Peyer's patch (tissue), 4 donors: Measurements from ENCODE around the gene MRPS11. TPM values are rescaled to one million over a fixed set of nuclear protein-coding genes. Genes with fewer than 3 reads are reported as not detected.
"Not testable (repeated sequence)": the region's sequence is repeated elsewhere in the genome, so short reads cannot be mapped to it uniquely, and the experiment has no call there.

ENCODE experiments used
- DNase-seq, 3 donors: peaks; one replicate each; pipeline ENCODE4 v3.0.0-alpha.2; 2017 to 2019
- H3K27ac ChIP-seq, 4 donors: fragments of 200-600 bp; sonication (generic); one replicate each; pipeline ENCODE4 v1.5.1; 2016 to 2019
- H3K27me3 ChIP-seq, 2 donors: fragments of 200-600 bp; sonication (generic); one replicate each; pipeline ENCODE4 v1.5.1; 2019
- H3K36me3 ChIP-seq, 3 donors: fragments of 200-600 bp; sonication (generic); one replicate each; pipeline ENCODE4 v1.5.1; 2016 to 2019
- H3K4me1 ChIP-seq, 4 donors: fragments of 200-600 bp; sonication (generic); one replicate each; pipeline ENCODE4 v1.5.1; 2016 to 2019
- H3K4me3 ChIP-seq, 4 donors: fragments of 200-600 bp; sonication (generic); 1 replicate in 3 of 4; 2 replicates in 1 of 4; pipeline ENCODE4 v1.5.1; 2016 to 2019; ENCODE audit warnings: mild to moderate bottlenecking in 1 of 4
- H3K9me3 ChIP-seq, 4 donors: fragments of 200-600 bp; sonication (generic); one replicate each; pipeline ENCODE4 v1.5.1; 2016 to 2019; ENCODE audit warnings: mild to moderate bottlenecking in 1 of 4
- CTCF ChIP-seq, 6 experiments: fragments of 450-650 bp in 4 of 6; fragments of 200-600 bp in 2 of 6; sonication (generic) in 1 of 6; IDR thresholded peaks; one replicate each; pipeline ENCODE4 v1.5.1; 2017 to 2019; ENCODE audit warnings: antibody characterized with exemption in 6 of 6, mild to moderate bottlenecking in 3 of 6, moderate library complexity in 1 of 6
- POLR2A ChIP-seq, 2 donors: fragments of 450-650 bp; IDR thresholded peaks; one replicate each; pipeline ENCODE4 v1.5.1; 2017; ENCODE audit warnings: antibody characterized with exemption in 2 of 2, mild to moderate bottlenecking in 2 of 2, moderate library complexity in 2 of 2
- total RNA-seq, 4 donors: library from RNA; depleted of rRNA; stranded (reverse); fragments of >200 nt; gene quantifications; one replicate each; pipeline ENCODE4 v1.1.0, GENCODE V29; 2016

MRPS11 gene
- total RNA-seq, 4 donors from 2014 or later, result 20.7 to 42.9 (median 35.3) TPM

GRCh38 chr15:88470625-88471372 is 3.3 kb downstream of the MRPS11 start:
- no peak overlapping the region for H3K27ac ChIP-seq
- DNase-seq, result no peak
- no peak overlapping the region for H3K4me3 ChIP-seq
- H3K36me3 ChIP-seq, result peaks cover 0 to 30% (median 0%) of the 10 kb centered on the region in 3 donors
- H3K9me3 ChIP-seq, result no peaks in the 10 kb centered on the region
- H3K4me1 ChIP-seq, result peaks cover 0 to 15% (median 2%) of the 10 kb centered on the region in 4 donors
- H3K27me3 ChIP-seq, result no peaks in the 10 kb centered on the region
- TF ChIP-seq POLR2A (IDR thresholded peaks at IDR 0.05) (no peak), CTCF (IDR thresholded peaks at IDR 0.05) (peak in 2 of 6 experiments; percentile 4 to 12)

- Histone ChIP-seq H3K9me3 (no peaks in the 10 kb centered on the region), H3K27me3 (no peaks in the 10 kb centered on the region), H3K27ac (no peak overlapping the region), H3K4me3 (no peak overlapping the region), H3K36me3 (peaks cover 0 to 43% (median 0%) of the 10 kb centered on the region in 3 donors), H3K4me1 (peaks cover 0 to 6% (median 0%) of the 10 kb centered on the region in 4 donors)
- no peak for DNase-seq
- TF ChIP-seq POLR2A (IDR thresholded peaks at IDR 0.05), result no peak
- TF ChIP-seq CTCF (IDR thresholded peaks at IDR 0.05), result no peak
These were observed 4.7 kb downstream of the MRPS11 start for GRCh38 chr15:88472225-88472624.

GRCh38 chr15:88473661-88474293 is 6.3 kb downstream of the MRPS11 start:
- H3K36me3 ChIP-seq, result peaks cover 0 to 58% (median 0%) of the 10 kb centered on the region in 3 donors
- DNase-seq, H3K4me1 ChIP-seq, H3K4me3 ChIP-seq, H3K9me3 ChIP-seq, H3K27ac ChIP-seq, H3K27me3 ChIP-seq: not testable (repeated sequence)

- DNase-seq, result no peak
- Histone ChIP-seq H3K27ac (no peak overlapping the region), H3K4me3 (no peak overlapping the region), H3K27me3 (no peaks in the 10 kb centered on the region), H3K4me1 (no peaks in the 10 kb centered on the region), H3K36me3 (peaks cover 0 to 59% (median 0%) of the 10 kb centered on the region in 3 donors), H3K9me3 (no peaks in the 10 kb centered on the region)
- TF ChIP-seq CTCF (IDR thresholded peaks at IDR 0.05) (peak in 5 of 6 experiments; percentile 9 to 66 (median 59)), POLR2A (IDR thresholded peaks at IDR 0.05) (no peak)
These were observed 9.1 kb downstream of the MRPS11 start for GRCh38 chr15:88476635-88477060.

- Histone ChIP-seq H3K36me3 (peaks cover 0 to 59% (median 0%) of the 10 kb centered on the region in 3 donors), H3K4me1 (no peaks in the 10 kb centered on the region), H3K27ac (no peak overlapping the region), H3K27me3 (no peaks in the 10 kb centered on the region), H3K4me3 (no peak overlapping the region), H3K9me3 (no peaks in the 10 kb centered on the region)
- TF ChIP-seq CTCF (IDR thresholded peaks at IDR 0.05), result no peak
- TF ChIP-seq POLR2A (IDR thresholded peaks at IDR 0.05), result no peak
- no peak for DNase-seq
These were observed 9.6 kb downstream of the MRPS11 start for GRCh38 chr15:88477126-88477525.

GRCh38 chr15:88477904-88478303 is 10.4 kb downstream of the MRPS11 start:
- H3K36me3 ChIP-seq, result peaks cover 0 to 51% (median 0%) of the 10 kb centered on the region in 3 donors
- no peak overlapping the region for H3K27ac ChIP-seq
- no peaks in the 10 kb centered on the region for H3K27me3 ChIP-seq
- TF ChIP-seq CTCF (IDR thresholded peaks at IDR 0.05), result no peak
- TF ChIP-seq POLR2A (IDR thresholded peaks at IDR 0.05), result no peak
- no peak for DNase-seq
- H3K4me1 ChIP-seq, result no peaks in the 10 kb centered on the region
- no peaks in the 10 kb centered on the region for H3K9me3 ChIP-seq
- H3K4me3 ChIP-seq, result no peak overlapping the region
